GM18526 (cell line): Measurements from ENCODE around the gene ATP6V1G1.

Experiments used
- POLR2A ChIP-seq: IDR thresholded peaks from 3 replicates; pipeline ENCODE4 v1.6.1; 2011; ENCODE audit not compliant: insufficient read length; ENCODE audit errors: extremely low read depth

ATP6V1G1 gene

DNA sequence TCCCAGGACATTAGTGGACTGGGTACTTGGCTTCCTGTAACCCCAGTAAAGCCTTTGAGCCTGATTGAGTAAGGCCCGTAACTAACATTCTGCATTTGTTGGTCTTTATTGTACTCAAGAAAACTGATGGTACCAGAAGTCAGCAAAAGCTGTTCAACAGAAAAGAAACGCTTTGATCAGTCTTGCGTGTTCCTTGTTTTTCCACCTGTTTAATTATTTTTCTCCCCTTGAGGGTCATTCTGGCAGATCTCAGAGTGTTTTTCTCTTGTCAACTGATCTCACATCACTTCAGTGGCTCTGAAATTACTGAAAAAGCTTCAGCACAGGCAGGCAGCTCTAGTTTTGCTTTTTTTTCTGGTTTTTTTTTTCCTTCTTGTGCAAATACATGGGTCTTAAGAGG, 17.4 kb downstream of the ATP6V1G1 start:
- no peak for TF ChIP-seq POLR2A

DNA sequence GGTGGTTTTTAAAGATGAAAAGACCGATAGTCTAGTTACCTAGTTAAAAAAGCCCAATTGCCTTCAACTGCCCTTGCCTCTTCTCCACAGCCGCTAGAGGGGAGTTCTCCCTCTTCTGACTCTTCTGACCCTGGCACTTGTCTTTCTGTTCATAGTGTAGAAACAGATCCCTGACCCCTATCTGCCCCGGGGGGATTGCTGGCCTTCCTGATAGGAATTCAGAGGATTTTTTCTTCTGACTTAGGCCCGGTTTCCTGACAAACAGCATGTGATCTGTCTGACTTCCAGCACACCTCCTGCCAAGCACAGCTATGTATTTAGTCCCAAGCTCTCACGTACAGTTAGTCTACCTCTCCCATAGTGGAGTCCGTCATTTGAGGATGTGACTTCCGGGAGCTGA, 18.5 kb downstream of the ATP6V1G1 start:
- TF ChIP-seq POLR2A: no peak

DNA sequence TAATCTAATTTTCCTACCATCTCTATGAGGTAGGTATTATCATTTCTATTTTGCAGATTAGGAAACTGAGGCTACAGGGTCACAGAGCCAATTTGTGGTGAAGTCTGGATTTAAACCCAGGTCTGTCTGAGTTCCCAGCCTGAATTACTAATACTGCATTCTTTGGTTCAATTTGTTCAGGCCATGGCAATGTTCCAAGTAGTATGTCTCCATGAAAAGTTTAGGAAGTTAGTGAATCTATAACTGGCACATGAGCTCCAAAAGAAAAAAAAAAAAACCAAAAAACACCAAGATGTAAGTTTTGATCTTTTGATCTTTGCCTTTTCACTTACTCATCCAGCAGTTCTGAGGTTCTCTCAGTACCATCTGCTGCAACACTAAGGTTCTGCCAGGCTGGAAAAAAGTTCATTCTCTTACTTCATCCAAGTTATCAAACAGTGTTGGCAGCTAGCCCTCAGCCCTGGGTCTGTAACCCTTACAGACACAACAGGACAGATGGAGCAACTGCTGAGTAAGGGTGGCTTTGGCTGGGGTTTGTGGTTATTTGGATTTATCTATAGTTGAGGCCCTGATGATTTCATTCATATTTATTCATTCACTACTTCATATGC, 19.1 kb downstream of the ATP6V1G1 start:
- no peak for TF ChIP-seq POLR2A

DNA sequence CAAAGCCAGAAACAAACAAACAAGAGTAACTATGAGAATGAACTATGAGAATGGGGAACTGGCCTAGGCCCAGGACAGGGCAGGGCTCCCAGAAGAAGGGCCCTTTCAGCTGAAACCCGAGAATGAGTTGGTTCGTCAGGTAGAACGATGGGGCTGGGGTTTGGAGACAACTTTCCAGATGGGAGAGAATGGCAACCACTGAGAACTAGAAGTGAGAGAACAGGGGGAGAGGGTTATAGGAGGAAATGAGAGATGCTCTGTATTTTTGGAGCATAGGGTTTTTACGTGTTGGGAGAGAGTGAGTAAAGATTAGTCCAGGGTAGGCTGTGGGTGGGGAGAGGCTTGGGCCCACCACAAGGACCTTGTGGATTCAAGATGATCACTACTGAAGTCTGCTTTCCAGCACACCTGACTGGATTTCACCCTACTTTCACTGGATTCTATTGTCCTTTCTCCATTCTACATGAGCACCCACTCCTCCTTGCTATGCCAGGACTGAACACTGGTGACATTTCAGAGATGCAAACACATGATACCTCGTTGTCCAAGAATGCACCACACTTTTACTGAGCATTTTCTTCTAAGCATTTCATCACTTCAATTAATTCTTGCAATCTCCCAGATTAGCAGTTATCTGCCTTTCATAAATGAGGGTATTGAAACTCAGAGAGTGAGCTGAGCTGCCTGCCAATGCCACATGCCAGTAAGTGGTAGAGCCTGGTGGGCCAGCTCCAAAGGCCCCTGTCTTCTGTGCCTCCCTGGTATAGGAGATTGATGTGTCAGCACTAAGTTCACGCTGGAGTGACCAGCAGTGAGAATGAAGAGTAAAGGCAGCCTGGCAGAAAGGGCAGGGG, 20.3 kb downstream of the ATP6V1G1 start:
- no peak for TF ChIP-seq POLR2A

DNA sequence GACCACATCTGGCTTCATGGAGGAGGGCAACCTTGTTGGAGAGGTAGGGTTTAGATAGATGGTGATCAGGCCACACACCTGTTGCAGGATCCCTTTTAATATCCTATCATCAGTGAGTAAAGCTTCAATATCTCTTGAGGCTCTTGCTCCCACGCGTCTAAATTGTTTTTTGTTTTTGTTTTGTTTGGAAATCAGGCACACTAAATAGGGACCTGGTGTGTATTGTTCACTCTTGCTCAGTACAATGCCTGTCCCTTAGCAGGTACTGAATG, 20.9 kb downstream of the ATP6V1G1 start:
- no peak for TF ChIP-seq POLR2A

DNA sequence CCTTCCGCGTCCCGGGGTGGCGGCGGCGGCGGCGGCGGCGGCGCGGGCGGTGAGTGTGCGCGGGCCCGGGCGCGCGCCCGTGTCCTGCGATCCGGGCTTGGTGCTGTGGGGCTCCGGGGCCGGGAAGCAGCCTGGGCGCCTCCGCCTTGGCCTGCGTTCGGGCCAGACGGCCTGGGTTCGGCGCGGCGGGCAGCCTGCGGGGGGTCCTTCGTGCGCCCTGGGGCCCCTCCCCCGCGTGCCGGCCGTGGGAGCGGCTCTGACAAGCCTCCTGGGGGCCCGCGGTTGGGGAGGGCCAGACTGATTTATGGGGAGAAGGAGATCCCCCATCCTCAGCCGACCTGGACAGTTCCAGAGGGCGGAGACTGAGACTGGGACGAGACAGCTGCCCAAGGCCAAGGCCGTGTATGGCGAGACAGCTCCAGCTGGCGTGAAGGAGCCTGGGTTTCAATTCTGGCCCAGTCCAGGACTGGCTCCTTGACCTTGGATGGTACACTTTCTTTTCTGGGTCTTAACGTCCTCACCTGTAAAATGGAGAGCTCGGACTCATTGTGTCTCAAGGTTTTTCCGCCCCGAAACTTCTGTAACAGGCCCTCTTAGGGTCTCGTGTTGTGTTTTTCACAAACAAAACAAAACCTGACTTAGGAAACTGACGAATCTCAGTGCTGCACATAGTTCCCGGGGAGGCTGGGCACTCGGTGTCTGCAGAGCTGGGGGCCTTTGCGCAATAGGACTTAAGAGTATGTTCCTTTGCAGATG, 24.1 kb downstream of the ATP6V1G1 start:
- TF ChIP-seq POLR2A: peak; percentile 3

DNA sequence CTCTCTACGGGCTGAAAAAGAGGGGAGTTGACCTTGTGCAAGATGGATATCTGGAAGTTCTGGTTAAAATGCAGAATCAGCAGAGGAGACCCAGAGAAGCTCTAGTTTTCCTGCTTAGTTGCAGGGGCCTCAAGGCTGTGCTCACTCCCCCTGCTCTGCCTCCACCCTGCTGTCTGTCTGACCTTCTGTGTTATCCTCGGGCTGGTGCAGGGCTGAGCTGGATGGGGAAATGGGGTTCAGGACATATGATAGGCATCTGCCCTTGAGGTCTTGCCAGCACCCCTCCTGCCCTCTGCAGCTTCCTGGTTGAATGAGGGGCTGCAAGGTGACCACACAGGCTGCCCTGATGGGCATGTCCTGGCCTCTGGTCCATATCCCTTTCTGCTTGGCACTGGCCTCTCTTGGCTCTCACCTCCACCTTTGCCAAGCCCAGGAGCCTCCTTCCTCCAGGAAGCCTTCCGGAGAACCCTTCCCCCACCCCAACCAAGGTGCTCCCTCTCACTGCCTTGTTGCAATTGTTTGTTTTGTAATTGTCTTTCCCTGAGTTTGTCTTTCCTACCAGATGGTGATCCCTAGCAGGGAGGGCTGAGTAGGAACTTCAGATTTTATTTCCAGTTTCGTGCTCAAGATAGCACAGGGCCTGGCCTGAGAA, 24.8 kb downstream of the ATP6V1G1 start:
- TF ChIP-seq POLR2A: no peak

DNA sequence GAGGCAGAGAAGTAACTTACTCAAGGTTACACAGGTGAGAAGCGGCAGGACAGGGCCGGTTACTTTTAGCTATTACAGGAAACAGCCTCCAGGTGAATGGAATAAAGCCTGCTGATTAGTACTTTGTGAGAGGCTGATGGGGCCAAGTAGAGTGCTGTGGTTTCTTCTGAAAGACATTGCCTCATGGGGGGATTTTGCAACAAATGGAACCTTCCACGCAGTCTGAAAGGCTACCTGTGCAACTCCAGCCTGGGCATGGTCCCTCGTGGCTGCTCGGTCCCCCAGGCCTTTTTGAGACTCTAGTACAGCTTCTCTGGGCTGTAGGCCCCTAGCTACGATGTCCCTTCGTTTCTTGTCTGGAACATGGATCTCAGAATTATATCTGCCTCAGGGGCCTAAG, 25.5 kb downstream of the ATP6V1G1 start:
- TF ChIP-seq POLR2A: no peak

DNA sequence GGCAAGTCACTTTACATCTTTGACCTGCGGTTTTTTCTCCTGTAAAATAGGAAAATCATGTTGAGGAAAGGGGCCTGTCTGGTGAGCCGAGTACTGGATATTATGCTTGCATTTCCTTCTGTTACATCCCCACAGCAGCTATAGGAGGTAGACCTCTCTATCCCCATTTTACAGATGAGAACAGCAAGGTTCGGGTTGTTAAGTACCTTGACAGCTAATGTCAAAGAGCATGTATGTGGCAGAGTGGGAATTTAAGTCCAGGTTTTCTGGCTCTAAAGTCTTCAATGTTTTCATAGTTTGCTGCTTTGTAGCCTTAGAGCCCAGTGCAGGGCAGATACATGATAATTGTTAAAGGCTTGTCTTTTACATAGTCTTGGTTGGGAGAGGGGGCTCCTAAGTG, 26.4 kb downstream of the ATP6V1G1 start:
- TF ChIP-seq POLR2A: no peak

DNA sequence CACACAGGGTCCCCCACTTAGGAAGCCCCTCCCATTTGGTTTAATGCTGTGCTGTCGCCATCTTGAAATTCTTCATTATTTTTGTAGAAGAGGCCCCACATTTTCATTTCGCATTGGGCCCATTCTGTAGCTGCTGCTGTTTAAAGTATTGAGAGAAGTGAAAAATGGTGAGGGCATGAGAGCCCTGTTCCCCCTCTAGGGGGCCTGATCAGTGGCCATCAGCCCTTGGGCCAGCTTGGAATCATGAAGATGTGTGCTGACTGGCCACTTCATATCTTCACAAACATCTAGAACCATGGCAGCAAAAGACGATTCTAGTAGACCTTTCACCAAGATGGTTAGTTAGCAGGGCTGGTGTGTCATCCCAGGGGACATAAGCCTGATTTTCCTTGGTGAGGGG, 26.8 kb downstream of the ATP6V1G1 start:
- TF ChIP-seq POLR2A: no peak

DNA sequence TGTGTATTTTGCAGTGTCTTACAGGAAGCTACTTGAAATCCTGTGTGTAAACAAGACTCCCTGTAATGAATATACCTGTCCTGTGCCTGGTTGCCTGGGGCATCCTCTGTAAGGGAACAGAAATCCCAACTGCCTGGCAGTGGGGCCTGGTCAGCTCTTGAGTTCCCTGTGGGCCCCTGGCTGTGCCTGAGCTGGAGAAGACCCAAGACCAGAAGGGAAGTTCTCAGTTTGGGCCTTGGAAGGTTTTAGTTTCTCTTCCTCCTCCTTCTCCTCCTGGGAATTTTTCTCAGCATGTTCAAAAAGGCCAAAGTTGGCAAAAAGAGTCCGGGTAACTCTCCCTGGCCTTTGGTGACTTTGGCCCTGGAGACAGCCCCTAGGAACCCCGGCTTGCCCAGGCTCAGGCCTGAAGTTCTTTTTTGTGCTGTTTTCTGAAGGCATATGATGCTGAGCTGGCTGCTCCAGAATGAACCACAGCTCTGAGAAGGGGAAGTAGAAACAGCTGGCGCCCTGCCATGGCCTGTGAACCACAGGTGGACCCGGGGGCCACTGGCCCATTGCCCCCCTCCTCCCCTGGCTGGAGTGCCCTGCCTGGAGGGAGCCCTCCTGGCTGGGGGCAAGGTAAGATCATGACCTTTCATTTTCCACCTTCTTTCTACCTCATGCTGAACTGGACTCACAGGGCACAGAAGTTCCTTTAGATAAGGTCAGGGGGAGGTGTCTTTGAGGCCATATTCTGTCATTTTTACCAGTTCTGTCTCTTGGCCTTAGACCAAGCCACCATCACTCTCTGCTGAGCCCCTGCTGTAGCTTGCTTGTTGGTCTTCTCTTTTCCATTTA, 29.3 kb downstream of the ATP6V1G1 start:
- TF ChIP-seq POLR2A: no peak

DNA sequence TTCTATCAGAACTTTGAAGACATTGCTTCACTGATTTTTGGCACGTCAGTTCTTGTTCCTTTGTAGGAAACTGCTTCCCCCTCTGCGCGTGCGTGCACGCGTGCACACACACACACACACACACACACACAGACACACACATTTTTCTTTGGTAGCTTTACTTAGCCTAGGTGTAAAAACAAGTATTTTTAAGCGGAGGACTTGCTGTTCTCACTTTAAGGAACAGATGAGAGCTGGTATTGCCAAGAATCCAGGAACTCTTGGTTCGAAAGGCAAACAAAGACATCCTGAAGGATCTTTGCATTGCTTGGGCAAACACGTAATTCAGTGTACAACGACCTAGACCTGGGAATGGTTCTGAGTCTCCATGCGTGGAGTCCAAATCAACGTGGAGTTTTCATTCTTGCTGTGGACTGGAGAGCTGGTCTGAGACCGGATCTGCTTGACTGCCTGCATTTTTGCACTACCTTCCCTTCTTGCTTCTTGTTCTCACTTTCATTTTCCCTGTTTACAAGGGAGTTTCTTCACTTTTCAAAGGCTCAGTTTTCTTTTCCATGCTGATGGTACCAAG, 31.7 kb downstream of the ATP6V1G1 start:
- TF ChIP-seq POLR2A: no peak

DNA sequence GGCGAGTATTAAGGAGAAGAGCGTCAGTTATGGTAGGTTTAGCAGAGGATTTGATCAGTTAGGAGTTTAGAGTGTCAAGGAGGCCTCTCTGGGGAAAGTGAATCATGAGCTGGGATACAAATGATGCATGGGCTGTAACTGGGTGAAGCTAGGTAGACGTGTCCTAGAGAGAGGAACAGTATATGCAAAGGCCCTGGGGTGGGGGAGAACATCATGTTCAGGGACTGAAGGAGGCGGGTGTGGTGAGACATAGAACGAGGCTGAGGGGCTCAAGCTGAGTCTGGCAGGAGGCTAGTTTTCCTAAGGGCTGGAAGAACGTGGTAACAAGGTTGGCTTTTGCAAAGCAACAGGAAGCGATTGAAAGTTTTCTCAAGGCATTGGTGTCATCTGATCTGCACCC, 34.0 kb downstream of the ATP6V1G1 start:
- TF ChIP-seq POLR2A: no peak

DNA sequence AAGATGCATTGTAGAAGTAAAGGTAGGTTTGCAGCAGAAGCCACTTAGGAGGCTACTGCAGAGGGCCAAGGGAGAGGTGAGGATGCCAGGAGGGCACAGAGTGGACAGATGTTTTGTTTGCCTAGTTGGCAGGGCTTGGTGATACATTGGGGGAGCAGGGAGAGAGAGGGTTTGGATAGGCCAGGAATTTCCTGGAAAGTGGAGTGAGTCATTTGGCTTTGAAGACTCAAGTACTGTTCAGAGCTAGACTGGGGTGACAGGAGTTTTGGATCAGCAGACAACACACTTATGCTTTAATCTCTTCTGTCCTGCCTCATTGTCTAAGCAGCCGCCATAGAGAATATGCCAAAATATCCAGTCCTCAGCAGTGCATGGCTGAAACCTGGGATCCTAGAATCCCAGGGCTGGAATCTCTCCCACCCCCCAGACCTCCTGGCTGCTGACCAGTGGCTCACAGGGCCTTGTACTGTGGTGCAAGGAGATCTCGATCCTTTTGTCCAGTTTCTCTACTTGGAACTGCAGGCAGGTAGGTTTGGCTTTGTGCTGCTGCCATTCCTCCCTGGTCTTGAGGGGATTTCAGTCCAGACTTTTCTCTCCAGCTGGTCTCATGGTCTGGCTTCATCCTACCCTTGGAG, 34.5 kb downstream of the ATP6V1G1 start:
- no peak for TF ChIP-seq POLR2A

DNA sequence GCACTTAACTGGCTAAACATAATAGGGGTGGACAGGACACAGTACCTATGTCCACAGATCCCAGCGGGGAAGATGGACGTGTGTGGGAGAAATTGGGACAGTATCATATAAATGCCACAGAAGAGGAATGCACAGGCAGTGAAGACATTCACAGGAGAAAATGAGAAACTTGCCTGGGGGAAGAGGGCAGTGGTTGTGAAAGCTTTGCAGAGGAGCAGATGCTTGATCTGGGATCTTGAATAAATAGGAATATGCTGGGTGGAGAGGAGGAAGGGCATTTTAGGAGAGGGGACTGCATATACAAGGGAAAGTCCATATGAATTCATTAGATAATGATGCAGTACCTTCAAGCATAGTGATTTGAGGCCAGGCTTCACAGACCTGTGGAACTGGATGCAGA, 37.1 kb downstream of the ATP6V1G1 start:
- no peak for TF ChIP-seq POLR2A
